ACHN (cell line): Measurements from ENCODE around the gene LGI4.

Source experiments
- DNase-seq: peaks from one replicate; pipeline ENCODE4 v3.0.0-alpha.2; 2015
- in situ Hi-C: cut with HindIII; loops from 2 replicates; pipeline ENCODE4 v1.10.0; 2017; ENCODE audit warnings: low sequenced_read_pairs, low pct_ligation_motif_present, low pct_unique_long_range_greater_than_20kb

Gene LGI4

GRCh38 chr19:35128398-35129057 lies 6.3 kb downstream of the LGI4 start:
- no peak for DNase-seq
- in situ Hi-C loops: no loop called here

DNA sequence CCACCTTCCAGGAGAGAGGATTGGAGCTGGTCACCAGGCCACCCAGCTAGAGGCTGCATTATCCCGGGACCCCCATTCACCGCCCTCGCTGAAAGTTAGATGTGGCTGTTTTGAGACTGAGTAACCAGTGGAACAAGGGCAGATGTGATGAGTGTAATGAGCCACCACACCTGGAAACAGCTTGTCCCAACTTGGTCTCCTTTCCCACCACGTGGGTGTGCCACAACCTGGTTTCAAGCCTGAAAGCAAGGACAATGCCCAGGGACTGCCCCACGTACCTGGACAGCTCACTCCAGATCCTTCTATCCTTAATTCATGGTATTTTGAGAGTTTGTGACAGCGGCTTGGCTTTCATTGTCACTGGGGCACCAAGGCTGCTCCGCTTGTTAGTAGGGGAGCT lies 7.0 kb downstream of the LGI4 start:
- no peak for DNase-seq
- in situ Hi-C loops: no loop called here

GRCh38 chr19:35126624-35126959 lies 8.3 kb downstream of the LGI4 start:
- no peak for DNase-seq
- in situ Hi-C loops: no loop called here

DNA sequence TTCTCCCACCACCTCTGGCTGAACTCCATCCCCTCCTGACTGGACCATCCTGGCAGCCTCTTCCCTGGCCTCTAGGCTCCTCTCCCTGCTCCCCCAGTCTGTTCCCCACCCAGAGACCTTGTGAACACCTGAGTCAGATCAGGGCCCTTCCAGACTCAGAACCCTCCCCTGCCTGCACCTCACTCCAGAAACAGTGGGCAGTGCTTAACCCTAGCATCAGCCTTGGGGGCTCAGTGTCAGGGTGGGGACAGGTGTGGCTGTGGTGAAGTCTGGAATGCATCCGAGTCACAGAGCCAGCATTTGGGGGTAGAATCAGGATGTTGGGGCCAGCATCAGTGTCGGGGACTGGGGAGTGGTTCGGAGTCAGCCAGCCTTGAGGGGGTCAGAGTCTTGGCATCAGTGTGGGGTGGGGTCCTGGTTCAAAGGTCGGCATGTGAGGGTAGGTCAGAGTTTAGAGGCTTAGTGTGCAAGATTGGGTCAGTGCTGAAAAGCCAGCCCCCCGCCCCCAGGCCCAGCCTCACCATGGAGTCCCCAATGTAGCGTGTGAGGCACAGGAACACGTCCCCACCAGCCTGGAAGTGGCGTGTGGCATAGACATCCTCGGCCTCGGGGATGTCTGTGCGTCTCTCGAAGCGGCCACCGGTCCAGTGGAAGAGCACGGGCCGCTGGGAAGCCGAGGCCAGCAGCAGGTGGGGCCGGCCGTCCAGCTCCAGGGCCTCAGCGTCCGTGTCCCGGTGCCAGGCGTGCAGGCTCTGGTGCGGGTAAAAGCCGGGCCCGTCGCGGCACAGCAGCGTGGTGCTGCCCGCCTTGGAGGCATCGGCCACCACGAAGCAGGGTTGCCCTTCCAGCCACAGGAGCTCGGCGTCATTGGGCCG lies 8.9 kb downstream of the LGI4 start:
- DNase-seq: no peak
- in situ Hi-C loops: no loop called here

DNA sequence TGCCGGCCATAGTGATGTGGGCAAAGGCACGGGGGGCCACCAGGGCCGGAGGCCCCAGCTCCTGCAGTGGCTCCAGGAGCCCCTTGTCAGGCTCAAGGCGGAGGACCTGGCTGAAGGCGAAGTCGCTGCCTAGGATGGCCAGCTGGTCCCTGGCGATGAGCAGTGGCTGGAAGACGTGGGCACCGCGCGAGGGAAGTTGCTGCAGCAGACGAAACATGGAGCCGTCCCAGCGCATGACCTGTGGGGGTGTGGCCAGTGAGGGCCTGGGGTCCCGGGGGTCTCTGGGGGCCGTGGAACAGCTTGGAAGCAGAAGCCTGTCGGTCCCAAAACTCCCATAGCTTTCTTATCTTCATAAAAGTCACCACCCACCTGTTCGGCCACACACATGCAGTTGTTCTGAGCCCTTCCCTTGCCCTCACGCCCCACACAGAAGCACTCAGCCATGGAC lies 9.6 kb downstream of the LGI4 start:
- in situ Hi-C loops: no loop called here
- no peak for DNase-seq

GRCh38 chr19:35124098-35125060 lies 10.5 kb downstream of the LGI4 start:
- peak; percentile 80 for DNase-seq

GRCh38 chr19:35123573-35123972 lies 11.3 kb downstream of the LGI4 start:
- in situ Hi-C loops: no loop called here
- DNase-seq: no peak

More at GRCh38 chr19:35124098-35125060, 10.5 kb downstream of the LGI4 start:
- in situ Hi-C loops: no loop called here

DNA sequence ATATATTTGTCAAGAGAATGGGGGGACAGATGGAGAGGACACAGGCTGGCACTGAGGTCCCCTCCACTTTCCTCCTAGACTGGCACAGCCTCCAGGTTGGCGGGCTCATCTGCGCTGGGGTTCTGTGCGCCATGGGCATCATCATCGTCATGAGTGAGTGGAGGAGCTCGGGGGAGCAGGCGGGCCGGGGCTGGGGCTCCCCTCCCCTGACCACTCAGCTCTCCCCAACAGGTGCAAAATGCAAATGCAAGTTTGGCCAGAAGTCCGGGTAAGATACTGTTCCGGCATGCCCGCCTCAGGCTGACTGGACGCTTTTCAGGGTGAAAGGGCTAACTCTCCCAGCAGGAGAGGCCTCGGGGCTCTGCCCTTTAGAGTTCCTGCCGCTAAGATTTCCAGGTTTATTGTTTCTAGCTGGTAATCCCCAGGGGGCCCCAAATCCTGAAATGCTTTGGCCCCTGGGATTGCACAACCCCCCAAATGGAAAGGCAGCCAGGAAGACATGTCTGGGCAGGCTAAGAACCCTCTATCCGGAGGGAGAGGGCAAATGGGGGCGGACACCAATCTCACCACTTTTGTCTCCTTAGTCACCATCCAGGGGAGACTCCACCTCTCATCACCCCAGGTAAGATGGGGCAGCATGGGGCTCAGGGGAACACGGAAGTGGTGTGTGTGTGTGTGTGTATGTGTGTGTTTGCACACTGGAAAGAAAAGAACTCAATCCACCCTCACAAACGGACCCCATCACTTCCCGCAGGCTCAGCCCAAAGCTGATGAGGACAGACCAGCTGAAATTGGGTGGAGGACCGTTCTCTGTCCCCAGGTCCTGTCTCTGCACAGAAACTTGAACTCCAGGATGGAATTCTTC lies 11.9 kb downstream of the LGI4 start:
- in situ Hi-C loops: no loop called here

GRCh38 chr19:35120898-35121297 lies 14.0 kb downstream of the LGI4 start:
- DNase-seq: no peak
- in situ Hi-C loops: no loop called here

More for the DNA sequence above, 11.9 kb downstream of the LGI4 start:
- DNase-seq: no peak

GRCh38 chr19:35120492-35120891 lies 14.4 kb downstream of the LGI4 start:
- in situ Hi-C loops: no loop called here
- no peak for DNase-seq

- no peak for DNase-seq
- in situ Hi-C loops: no loop called here
Measured at GRCh38 chr19:35119578-35120155, 15.2 kb downstream of the LGI4 start.

- in situ Hi-C loops: no loop called here
- no peak for DNase-seq
Measured at GRCh38 chr19:35119091-35119490, 15.8 kb downstream of the LGI4 start.

- no peak for DNase-seq
- in situ Hi-C loops: no loop called here
Measured at GRCh38 chr19:35118268-35119020, 16.4 kb downstream of the LGI4 start.

- DNase-seq: no peak
- in situ Hi-C loops: no loop called here
Measured at GRCh38 chr19:35117799-35118198, 17.1 kb downstream of the LGI4 start.

- no peak for DNase-seq
- in situ Hi-C loops: no loop called here
Measured at GRCh38 chr19:35117116-35117515, 17.7 kb downstream of the LGI4 start.

DNA sequence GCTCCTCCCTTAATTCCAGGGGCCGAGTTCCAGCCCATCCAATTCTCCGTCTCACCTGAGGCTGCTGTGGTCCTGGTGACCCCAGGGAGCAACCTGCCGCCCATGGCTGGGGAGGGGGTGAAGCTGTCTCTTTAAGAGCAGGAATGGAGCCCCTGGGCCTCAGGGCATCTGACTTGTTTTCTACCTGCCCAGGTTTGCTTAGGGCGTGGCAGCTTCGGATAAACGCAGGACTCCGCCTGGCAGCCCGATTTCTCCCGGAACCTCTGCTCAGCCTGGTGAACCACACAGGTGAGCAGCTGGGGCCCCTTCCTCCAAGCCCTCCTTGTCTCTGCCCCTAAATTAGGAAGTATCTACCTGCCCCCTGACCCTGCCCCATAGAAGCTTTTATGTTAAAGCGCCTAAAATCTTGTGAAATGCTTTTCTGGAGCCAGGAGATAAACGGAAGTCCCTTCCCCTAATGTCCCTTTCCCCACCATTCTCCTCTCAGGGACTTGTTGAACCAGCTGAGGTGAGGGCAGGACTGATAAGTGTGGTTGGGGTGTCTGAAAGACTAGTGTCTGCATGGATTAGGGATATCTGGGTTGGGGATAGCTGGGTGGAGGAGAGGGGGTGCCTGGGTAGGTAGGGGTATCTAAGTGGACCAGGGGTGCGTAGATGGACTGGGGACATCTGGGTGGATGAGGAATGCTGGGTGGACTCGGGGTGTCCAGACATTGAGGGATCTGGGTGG lies 18.6 kb downstream of the LGI4 start:
- DNase-seq: no peak
- in situ Hi-C loops: no loop called here
